ENCODE results near the gene LEFTY2. TPM values are rescaled to one million over a fixed set of nuclear protein-coding genes. Genes with fewer than 3 reads are reported as not detected.
"Not testable (repeated sequence)": the region's sequence is repeated elsewhere in the genome, so short reads cannot be mapped to it uniquely, and the experiment has no call there.

Gene LEFTY2
- polyA plus RNA-seq, 1 of the 3 experiments (the other 2 are of a cell fraction) = not detected

DNA sequence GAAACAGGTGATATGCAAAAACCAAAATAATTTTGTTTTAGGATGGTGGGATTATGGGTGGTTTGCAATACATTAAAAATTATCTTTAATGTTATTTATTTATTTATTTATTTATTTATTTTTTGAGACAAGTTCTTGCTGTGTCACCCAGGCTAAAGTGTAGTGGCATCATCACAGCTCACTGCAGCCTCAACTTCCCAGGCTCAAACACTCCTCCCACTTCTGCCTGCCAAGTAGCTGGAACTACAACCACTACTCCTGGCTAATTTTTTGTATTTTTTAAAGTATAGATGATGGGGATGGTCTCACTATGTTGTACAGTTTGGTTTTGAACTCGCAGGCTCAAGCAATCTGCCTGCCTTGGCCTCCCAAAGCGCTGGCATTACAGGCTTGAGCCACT is 10.5 kb downstream of the LEFTY2 start:
- no peak for DNase-seq
- Histone ChIP-seq H3K4me3 (ENCODE audit: low read depth in 2 of 2, low read length in 1 of 2) (no peak overlapping the region), H3F3A (replicated peaks; ENCODE audit: insufficient read depth) (peaks cover 8% of the 10 kb centered on the region), H2AFZ (ENCODE audit: low read depth) (no peak overlapping the region), H3K9ac (no peak overlapping the region), H3K4me1 (ENCODE audit: control insufficient read depth in 1 of 2, insufficient read depth in 2 of 2, low read depth in 1 of 2, low read length in 1 of 2) (peaks cover 0 to 3% of the 10 kb centered on the region in 2 experiments; a peak in 1 of 4 replicates), H3K9me2 (no peaks in the 10 kb centered on the region), H3K27me3 (ENCODE audit: insufficient read depth) (no peaks in the 10 kb centered on the region), H3K4me2 (no peak overlapping the region), H3K9me3 (no peaks in the 10 kb centered on the region), H3K36me3 (replicated peaks in 1 of 2; ENCODE audit: control insufficient read depth in 1 of 2, insufficient read depth in 2 of 2, low read length in 1 of 2) (no peaks in the 10 kb centered on the region), H3K27ac (ENCODE audit: low read depth in 2 of 2, low read length in 1 of 2) (no peak overlapping the region), H4K20me1 (ENCODE audit: insufficient read depth) (no peaks in the 10 kb centered on the region), H3K79me2 (ENCODE audit: insufficient read depth) (no peaks in the 10 kb centered on the region)
- WGBS (ENCODE audit: low lambda C conversion rate) = 80% methylated on average over 2 of the region's 2 CpGs
- CTCF ChIA-PET = interaction anchor here (1.1 kb wide), 2 partner anchors 11 to 57 kb away, joined by 3 to 4 read pairs; partner anchors contain the start of gene LEFTY2
- POLR2A ChIA-PET = no interaction called here
- TF ChIP-seq, protein P1, sequence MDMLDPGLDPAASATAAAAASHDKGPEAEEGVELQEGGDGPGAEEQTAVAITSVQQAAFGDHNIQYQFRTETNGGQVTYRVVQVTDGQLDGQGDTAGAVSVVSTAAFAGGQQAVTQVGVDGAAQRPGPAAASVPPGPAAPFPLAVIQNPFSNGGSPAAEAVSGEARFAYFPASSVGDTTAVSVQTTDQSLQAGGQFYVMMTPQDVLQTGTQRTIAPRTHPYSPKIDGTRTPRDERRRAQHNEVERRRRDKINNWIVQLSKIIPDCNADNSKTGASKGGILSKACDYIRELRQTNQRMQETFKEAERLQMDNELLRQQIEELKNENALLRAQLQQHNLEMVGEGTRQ (IDR thresholded peaks at IDR 0.05; ENCODE audit: borderline replicate concordance, low read depth, low read length) = no peak
- no peak for TF ChIP-seq EZH2phosphoT487 (IDR thresholded peaks at IDR 0.05; ENCODE audit: borderline replicate concordance, low read depth)
- no peak for TF ChIP-seq SIN3A (IDR thresholded peaks at IDR 0.05; ENCODE audit: borderline replicate concordance, low read depth, low read length)
- TF ChIP-seq TCF12 (IDR thresholded peaks at IDR 0.05) = no peak
- TF ChIP-seq GABPA (IDR thresholded peaks at IDR 0.05; ENCODE audit: low read depth) = no peak
- no peak for TF ChIP-seq RXRA (IDR thresholded peaks at IDR 0.05; ENCODE audit: borderline replicate concordance, low read depth)

DNA sequence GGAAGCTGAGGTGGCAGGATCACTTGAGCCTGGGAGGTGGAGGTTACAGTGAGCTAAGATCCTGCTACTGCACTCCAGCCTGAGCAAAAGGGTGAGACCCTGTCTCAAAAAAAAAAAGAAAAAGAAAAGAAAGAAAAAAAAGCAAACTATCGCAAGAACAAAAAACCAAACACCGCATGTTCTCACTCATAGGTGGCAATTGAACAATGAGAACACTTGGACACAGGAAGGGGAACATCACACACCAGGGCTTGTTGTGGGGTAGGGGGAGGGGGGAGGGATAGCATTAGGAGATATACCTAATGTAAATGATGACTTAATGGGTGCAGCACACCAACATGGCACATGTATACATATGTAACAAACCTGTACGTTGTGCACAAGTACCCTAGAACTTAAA is 11.6 kb downstream of the LEFTY2 start:
- H3F3A ChIP-seq (replicated peaks; ENCODE audit: insufficient read depth); H3K27me3 ChIP-seq (ENCODE audit: insufficient read depth); H3K4me2 ChIP-seq; H3K4me1 ChIP-seq (ENCODE audit: control insufficient read depth in 1 of 2, insufficient read depth in 2 of 2, low read depth in 1 of 2, low read length in 1 of 2); DNase-seq; H3K9me3 ChIP-seq; H4K20me1 ChIP-seq (ENCODE audit: insufficient read depth); H3K9ac ChIP-seq; H2AFZ ChIP-seq (ENCODE audit: low read depth); CTCF ChIA-PET; H3K36me3 ChIP-seq (replicated peaks in 1 of 2; ENCODE audit: control insufficient read depth in 1 of 2, insufficient read depth in 2 of 2, low read length in 1 of 2); H3K4me3 ChIP-seq (ENCODE audit: low read depth in 2 of 2, low read length in 1 of 2); H3K27ac ChIP-seq (ENCODE audit: low read depth in 2 of 2, low read length in 1 of 2); POLR2A ChIA-PET; H3K9me2 ChIP-seq; H3K79me2 ChIP-seq (ENCODE audit: insufficient read depth): not testable (repeated sequence)
- 100% methylated on average over 3 of the region's 3 CpGs for WGBS (ENCODE audit: low lambda C conversion rate)

GRCh38 chr1:225928186-225929175 is 12.5 kb downstream of the LEFTY2 start:
- Histone ChIP-seq H3K9ac (no peak overlapping the region), H3K79me2 (ENCODE audit: insufficient read depth) (peaks cover 5% of the 10 kb centered on the region), H3K9me2 (no peaks in the 10 kb centered on the region), H3K27me3 (ENCODE audit: insufficient read depth) (no peaks in the 10 kb centered on the region), H3K4me2 (no peak overlapping the region), H4K20me1 (ENCODE audit: insufficient read depth) (no peaks in the 10 kb centered on the region), H3K4me3 (ENCODE audit: low read depth in 2 of 2, low read length in 1 of 2) (no peak overlapping the region), H3K4me1 (ENCODE audit: control insufficient read depth in 1 of 2, insufficient read depth in 2 of 2, low read depth in 1 of 2, low read length in 1 of 2) (peaks cover 0 to 7% of the 10 kb centered on the region in 2 experiments; a peak in 1 of 4 replicates), H3K36me3 (replicated peaks in 1 of 2; ENCODE audit: control insufficient read depth in 1 of 2, insufficient read depth in 2 of 2, low read length in 1 of 2) (no peaks in the 10 kb centered on the region), H3F3A (replicated peaks; ENCODE audit: insufficient read depth) (peaks cover 9% of the 10 kb centered on the region), H3K9me3 (no peaks in the 10 kb centered on the region), H2AFZ (ENCODE audit: low read depth) (peak overlapping the region; percentile 41; the same call in 1 of the 2 replicates), H3K27ac (ENCODE audit: low read depth in 2 of 2, low read length in 1 of 2) (peak overlapping the region in 1 of 2 experiments; percentile 39; a peak in 1 of 4 replicates)
- ChIA-PET CTCF (no interaction called here), POLR2A (interaction anchor here (0.9 kb wide), 1 partner anchor 151 kb away, joined by 3 read pairs; the partner anchor contains the start of gene SRP9)
- 87% methylated on average over 14 of the region's 14 CpGs for WGBS (ENCODE audit: low lambda C conversion rate)
- DNase-seq = no peak
- TF ChIP-seq RXRA (IDR thresholded peaks at IDR 0.05; ENCODE audit: borderline replicate concordance, low read depth) (no peak), GABPA (IDR thresholded peaks at IDR 0.05; ENCODE audit: low read depth) (no peak), RAD21 (IDR thresholded peaks at IDR 0.05; ENCODE audit: low read length) (no peak), EZH2phosphoT487 (IDR thresholded peaks at IDR 0.05; ENCODE audit: borderline replicate concordance, low read depth) (no peak), POLR2AphosphoS5 (IDR thresholded peaks at IDR 0.05; ENCODE audit: low read depth, low read length) (no peak), JUND (IDR thresholded peaks at IDR 0.05) (no peak), YY1 (IDR thresholded peaks at IDR 0.05; ENCODE audit: low read depth) (no peak), TAF1 (IDR thresholded peaks at IDR 0.05; ENCODE audit: borderline replicate concordance, low read depth, low read length) (no peak), EP300 (IDR thresholded peaks at IDR 0.05; ENCODE audit: borderline replicate concordance in 1 of 2, low read depth in 1 of 2, low read length in 1 of 2) (no peak), GATA2 (CRISPR knock-in tag; IDR thresholded peaks at IDR 0.05) (no peak), TEAD4 (IDR thresholded peaks at IDR 0.05; ENCODE audit: borderline replicate concordance, insufficient read depth) (no peak), CTCF (IDR thresholded peaks at IDR 0.05) (no peak), SIN3A (IDR thresholded peaks at IDR 0.05; ENCODE audit: borderline replicate concordance, low read depth, low read length) (no peak), MEF2A (IDR thresholded peaks at IDR 0.05; ENCODE audit: borderline replicate concordance, low read depth) (no peak)

All from SK-N-SH (cell line).